ENCODE results near the gene PKIB. TPM values are rescaled to one million over a fixed set of nuclear protein-coding genes. Genes with fewer than 3 reads are reported as not detected.
A peak's percentile ranks its signal among the peaks of the same experiment; 100 is the strongest.

The PKIB gene
- total RNA-seq, 4 donors from 2014 or later: 0.90 to 5.7 (median 2.0) TPM; not detected in 1

DNA sequence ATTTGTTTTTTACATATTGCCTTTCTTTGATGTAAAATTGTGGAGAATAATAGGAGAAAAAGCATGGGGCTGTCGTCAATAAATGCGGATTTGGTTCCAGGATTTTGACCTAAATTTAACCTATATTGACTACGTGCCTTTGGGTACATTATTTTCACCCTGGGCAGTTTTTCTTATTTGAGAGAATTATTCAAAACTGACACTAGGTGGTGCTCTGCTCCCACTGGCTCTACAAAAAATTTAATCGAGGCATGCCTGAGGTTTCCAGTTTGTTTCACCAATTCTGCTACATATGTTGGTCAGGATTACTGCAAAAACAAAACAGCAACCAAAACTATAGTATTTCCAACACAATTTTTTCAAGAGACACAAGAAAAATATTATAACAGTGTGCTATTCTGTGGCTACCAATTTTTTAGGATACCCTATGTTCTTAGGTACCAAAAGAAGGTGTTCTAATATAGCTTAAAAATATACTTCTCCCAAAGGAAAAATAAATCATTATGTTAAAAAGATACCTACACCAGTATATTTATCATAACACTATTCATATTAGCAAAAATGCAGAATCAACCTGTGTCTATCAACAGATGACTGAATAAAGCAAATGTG lies 120.7 kb downstream of the PKIB start:
- TF ChIP-seq CTCF (IDR thresholded peaks at IDR 0.05) (peak; percentile 62 to 76 (median 75)), POLR2A (IDR thresholded peaks at IDR 0.05) (no peak)
- Histone ChIP-seq H3K27me3 (no peaks in the 10 kb centered on the region), H3K36me3 (no peaks in the 10 kb centered on the region), H3K4me1 (peaks cover 0 to 9% (median 0%) of the 10 kb centered on the region in 4 donors), H3K27ac (no peak overlapping the region), H3K9me3 (no peaks in the 10 kb centered on the region), H3K4me3 (no peak overlapping the region)
- no peak for DNase-seq (ENCODE audit: low spot score in 2 of 2)
- 1 to 3% methylated on average over 4 of the region's 4 CpGs for WGBS, 2 donors

DNA sequence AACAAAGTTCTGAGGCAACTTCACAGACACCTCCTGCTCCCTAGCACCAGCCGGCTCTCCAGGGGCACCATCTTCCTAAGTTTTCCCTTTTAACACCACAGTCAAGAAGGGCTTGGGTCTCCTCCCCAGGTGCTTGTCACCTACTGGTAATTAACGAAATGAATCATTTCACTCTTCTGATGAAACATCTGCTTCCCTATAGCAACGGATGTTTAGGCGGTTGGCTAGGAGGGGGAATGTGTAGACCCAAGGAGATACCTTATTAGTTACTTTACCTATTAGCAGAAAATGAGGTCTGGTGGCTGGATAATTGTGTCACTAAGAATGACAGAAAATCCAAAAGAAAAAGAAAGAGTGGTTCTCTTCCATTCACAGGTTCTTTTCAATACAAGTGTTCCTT lies 123.1 kb downstream of the PKIB start:
- no peaks in the 10 kb centered on the region for H3K36me3 ChIP-seq
- no peak for DNase-seq (ENCODE audit: low spot score in 2 of 2)
- H3K4me1 ChIP-seq: peaks cover 0 to 18% (median 0%) of the 10 kb centered on the region in 4 donors
- no peaks in the 10 kb centered on the region for H3K27me3 ChIP-seq
- no peak overlapping the region for H3K27ac ChIP-seq
- TF ChIP-seq EP300 (IDR thresholded peaks at IDR 0.05) (no peak), CTCF (IDR thresholded peaks at IDR 0.05) (no peak), POLR2A (IDR thresholded peaks at IDR 0.05) (no peak)
- H3K4me3 ChIP-seq: no peak overlapping the region
- no peaks in the 10 kb centered on the region for H3K9me3 ChIP-seq
- WGBS, 2 donors: 87 to 89% methylated on average over 4 of the region's 4 CpGs

DNA sequence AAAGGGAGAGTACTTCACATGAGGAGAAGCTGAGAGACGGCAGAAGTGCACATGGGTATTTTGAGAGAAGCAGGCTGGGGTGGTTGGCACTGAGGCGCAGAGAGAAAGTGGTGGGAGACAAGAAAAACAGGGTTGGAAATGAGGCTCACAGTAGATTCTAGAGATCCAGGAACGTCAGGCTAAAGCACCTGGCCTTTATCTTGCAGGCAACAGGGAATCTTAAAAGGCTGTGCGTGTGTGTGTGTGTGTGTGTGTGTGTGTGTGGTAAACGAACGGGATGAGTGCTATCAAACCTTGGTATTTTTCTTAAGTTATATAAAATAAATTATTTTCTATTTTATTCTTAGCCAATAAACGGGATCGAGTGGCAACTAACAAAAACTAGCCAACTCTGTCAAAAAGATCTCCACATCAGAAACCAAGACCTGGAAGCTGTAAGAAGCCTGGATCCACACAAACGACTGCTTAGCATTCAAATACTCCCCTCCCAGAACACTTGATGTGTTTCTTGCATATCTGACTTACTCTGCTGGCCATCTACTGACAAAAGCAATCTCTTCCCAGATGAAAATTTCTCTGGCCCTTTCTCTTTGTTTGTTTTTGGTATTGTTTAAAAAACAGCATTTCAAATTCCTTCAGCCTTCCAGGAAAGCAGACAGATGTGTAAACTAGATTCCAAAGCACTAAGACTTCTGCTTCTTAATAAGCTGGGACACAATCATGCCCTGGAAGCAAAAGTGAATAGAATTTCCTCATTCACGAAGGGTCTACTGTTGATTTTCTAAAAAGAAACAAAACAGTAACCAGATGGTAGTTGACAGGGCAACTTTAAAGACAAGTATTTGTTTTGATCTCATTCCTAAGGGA lies 124.6 kb downstream of the PKIB start:
- H3K27ac ChIP-seq: peak overlapping the region in 1 of 4 donors; percentile 8
- WGBS, 2 donors: 48 to 54% methylated on average over 10 of the region's 10 CpGs

GRCh38 chr6:122735582-122735981 lies 125.4 kb downstream of the PKIB start:
- no peaks in the 10 kb centered on the region for H3K27me3 ChIP-seq
- 53 to 57% methylated on average over 4 of the region's 4 CpGs for WGBS, 2 donors
- no peaks in the 10 kb centered on the region for H3K9me3 ChIP-seq
- TF ChIP-seq POLR2A (IDR thresholded peaks at IDR 0.05) (no peak), CTCF (IDR thresholded peaks at IDR 0.05) (no peak), EP300 (IDR thresholded peaks at IDR 0.05) (no peak)
- peaks cover 0 to 18% (median 0%) of the 10 kb centered on the region in 4 donors for H3K4me1 ChIP-seq
- peak overlapping the region in 1 of 4 donors; percentile 8 for H3K27ac ChIP-seq
- DNase-seq (ENCODE audit: low spot score in 2 of 2): no peak
- no peak overlapping the region for H3K4me3 ChIP-seq
- no peaks in the 10 kb centered on the region for H3K36me3 ChIP-seq

More for the DNA sequence above, 124.6 kb downstream of the PKIB start:
- Histone ChIP-seq H3K27me3 (no peaks in the 10 kb centered on the region), H3K4me3 (no peak overlapping the region), H3K9me3 (no peaks in the 10 kb centered on the region), H3K36me3 (no peaks in the 10 kb centered on the region), H3K4me1 (peaks cover 0 to 18% (median 0%) of the 10 kb centered on the region in 4 donors)
- TF ChIP-seq POLR2A (IDR thresholded peaks at IDR 0.05) (no peak), EP300 (IDR thresholded peaks at IDR 0.05) (no peak), CTCF (IDR thresholded peaks at IDR 0.05) (no peak)
- no peak for DNase-seq (ENCODE audit: low spot score in 2 of 2)

DNA sequence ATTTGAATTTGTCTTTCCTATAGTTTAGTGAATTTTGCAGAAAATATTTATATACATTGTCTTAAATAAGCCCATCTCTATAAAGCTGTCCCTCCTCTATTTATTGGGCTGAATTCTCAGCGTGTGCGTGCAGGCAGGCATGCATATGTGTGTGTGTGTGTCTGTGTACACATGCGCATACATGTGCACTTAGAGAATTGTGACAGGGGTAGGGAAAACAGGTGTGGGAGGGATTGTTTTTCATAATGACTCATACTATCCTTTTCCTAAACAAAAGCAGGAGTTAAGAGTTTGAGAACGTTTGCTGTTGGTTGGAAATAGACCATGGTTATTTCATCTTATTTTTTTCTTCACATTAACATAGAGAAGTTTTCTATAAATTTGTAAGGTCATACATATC lies 126.0 kb downstream of the PKIB start:
- DNase-seq (ENCODE audit: low spot score in 2 of 2): no peak
- TF ChIP-seq CTCF (IDR thresholded peaks at IDR 0.05) (no peak), POLR2A (IDR thresholded peaks at IDR 0.05) (no peak), EP300 (IDR thresholded peaks at IDR 0.05) (no peak)
- WGBS, 2 donors: 55 to 60% methylated on average over 4 of the region's 4 CpGs

More for the DNA sequence above, 126.0 kb downstream of the PKIB start:
- Histone ChIP-seq H3K4me3 (no peak overlapping the region), H3K27me3 (no peaks in the 10 kb centered on the region), H3K9me3 (no peaks in the 10 kb centered on the region), H3K36me3 (no peaks in the 10 kb centered on the region), H3K4me1 (peaks cover 0 to 18% (median 0%) of the 10 kb centered on the region in 4 donors), H3K27ac (no peak overlapping the region)
